Gastrocnemius medialis (tissue), 4 donors: ENCODE measurements around the gene PTPRF.

Experiments used
- CTCF ChIP-seq, 5 experiments: fragments of 450-650 bp in 3 of 5; fragments of 200-600 bp in 2 of 5; sonication (generic) in 2 of 5; IDR thresholded peaks in 4 of 5; conservative IDR thresholded peaks in 1 of 5; 1 replicate in 4 of 5; 2 replicates in 1 of 5; pipeline ENCODE4 v1.5.1; 2016 to 2019; ENCODE audit warnings: antibody characterized with exemption in 5 of 5, mild to moderate bottlenecking in 3 of 5, moderate library complexity in 3 of 5
- POLR2A ChIP-seq, 2 donors: fragments of 450-650 bp; IDR thresholded peaks; one replicate each; pipeline ENCODE4 v1.6.1; 2017; ENCODE audit warnings: antibody characterized with exemption in 2 of 2, mild to moderate bottlenecking in 2 of 2, moderate library complexity in 2 of 2

GRCh38 chr1:43582162-43582566, 51.5 kb downstream of the PTPRF start:
- TF ChIP-seq CTCF (IDR thresholded peaks at IDR 0.05 in 4 of 5, conservative IDR thresholded peaks at IDR 0.05 in 1 of 5) (no peak), POLR2A (IDR thresholded peaks at IDR 0.05) (no peak)
